GM19463 (cell line): ENCODE data around the gene CETN3.
A peak's percentile ranks its signal among the peaks of the same experiment; 100 is the strongest.
"Not testable (repeated sequence)": the region's sequence is repeated elsewhere in the genome, so short reads cannot be mapped to it uniquely, and the experiment has no call there.

ENCODE experiments used
- ATAC-seq: cut with Tn5 transposase; IDR thresholded peaks from one replicate; pipeline ENCODE4 v1.9.1; 2021; ENCODE audit warnings: mild to moderate bottlenecking, moderate library complexity; ENCODE audit not compliant: unreplicated experiment

CETN3 gene

DNA sequence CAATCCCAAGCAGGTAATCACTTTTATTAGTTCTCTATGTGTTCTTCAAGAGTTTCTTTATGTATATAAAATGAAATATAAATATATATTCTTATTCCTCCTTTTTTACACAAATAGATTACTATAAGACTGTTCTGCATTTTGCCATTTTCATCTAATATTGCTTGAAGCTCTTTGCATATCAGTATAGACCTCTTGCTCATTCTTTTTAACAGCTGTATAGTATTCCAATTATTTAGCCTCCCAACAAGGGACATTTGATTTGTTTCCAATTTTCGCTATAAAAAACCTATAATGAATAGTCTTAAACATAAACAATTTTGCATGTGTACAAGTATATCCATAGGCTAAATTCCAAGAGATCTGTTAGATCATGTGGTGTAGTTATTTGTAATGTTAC is 25.2 kb downstream of the CETN3 start:
- no peak for ATAC-seq

GRCh38 chr5:90383903-90384302 is 25.7 kb downstream of the CETN3 start:
- ATAC-seq = no peak

DNA sequence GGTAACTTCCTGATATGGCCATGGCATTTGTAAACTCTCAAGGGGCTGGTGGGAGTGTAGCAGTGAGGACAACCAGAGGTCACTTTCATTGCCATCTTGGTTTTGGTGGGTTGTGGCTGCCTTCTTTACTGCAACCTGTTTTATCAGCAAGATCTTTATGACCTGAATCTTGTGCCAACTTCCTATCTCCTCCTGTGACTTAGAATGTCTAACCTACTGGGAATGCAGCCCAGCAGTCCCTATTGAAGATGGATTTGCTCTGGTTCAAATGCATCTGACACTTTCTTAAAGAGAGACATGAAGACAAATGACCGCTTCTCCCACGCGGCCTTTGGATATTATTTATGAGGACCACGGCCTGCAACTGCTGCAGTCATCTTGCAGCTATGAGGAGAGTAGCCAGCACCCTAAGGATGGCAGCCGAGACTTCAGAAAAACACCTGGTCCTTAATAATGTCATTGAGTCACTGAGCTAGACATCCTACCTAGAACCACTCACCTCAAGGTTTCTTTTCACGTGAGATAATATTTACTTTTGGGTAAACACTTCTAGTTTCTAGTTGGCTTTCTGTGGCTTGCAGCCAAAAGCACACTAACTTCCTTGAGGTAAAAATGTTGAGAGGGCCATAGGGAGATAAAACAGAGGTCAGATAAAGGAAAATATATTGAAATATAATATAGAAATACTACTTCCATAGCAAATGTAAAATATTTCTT is 28.2 kb downstream of the CETN3 start:
- no peak for ATAC-seq

- ATAC-seq = no peak
Measured at GRCh38 chr5:90379652-90380051, 29.9 kb downstream of the CETN3 start.

DNA sequence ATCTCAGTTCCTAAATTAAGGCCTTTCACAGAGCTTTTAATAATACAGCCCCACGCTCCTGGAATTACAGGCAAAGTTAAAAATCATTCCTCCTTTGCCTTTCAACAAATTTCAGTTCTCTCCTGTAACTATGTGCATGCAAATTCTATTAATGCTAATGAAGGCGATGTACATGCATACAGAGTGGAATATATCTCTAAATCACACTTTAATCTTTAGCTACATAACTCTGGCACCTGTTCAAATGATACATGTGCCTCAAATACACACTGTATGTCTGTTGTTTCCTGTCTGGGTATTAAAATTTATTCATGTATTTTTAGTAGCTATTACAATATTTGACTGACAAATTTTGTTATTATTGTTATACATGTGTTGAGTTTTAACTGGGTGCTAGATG is 30.8 kb downstream of the CETN3 start:
- ATAC-seq = no peak

- ATAC-seq = not testable (repeated sequence)
Measured at GRCh38 chr5:90371269-90371668, 38.3 kb downstream of the CETN3 start.

DNA sequence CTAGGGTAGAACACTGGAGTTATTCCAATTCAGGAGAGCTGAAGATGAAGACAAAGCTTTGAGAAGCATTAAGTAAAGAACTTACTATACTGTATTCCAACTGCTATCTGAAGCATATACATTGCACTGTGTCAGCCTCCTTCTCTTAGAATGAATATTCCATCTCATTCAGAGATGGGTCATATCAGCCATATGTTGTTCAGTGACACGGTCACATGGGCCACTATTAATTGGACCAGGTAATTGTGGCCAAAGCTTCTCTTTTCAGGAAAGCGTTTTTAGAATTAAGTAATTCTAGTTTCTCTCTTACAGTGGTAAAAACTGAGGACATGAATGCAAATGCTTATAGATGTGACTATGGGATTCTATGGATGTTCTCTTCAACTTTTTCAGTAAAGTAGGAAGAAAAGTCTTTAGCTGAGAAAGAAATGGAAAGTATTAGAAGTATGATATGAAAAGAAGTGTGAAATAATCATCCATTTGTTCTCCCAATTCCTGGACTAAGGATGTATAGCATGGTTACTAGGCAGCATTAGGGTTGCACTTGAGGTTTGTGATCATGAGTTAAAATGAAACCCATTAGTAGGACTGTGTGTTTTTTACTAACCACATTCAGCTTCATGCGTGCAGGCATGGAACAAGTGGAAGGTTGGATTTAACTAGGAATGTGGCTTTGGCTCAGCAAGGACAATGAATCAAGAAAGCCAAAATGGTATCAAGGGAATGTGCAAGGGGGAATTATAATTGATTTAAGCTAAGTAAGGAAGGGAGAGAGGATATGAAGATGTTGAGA is 40.9 kb downstream of the CETN3 start:
- peak; percentile 92 for ATAC-seq

- no peak for ATAC-seq
Measured at GRCh38 chr5:90367879-90368278, 41.7 kb downstream of the CETN3 start.

- ATAC-seq = no peak
Measured at GRCh38 chr5:90366948-90367347, 42.6 kb downstream of the CETN3 start.

DNA sequence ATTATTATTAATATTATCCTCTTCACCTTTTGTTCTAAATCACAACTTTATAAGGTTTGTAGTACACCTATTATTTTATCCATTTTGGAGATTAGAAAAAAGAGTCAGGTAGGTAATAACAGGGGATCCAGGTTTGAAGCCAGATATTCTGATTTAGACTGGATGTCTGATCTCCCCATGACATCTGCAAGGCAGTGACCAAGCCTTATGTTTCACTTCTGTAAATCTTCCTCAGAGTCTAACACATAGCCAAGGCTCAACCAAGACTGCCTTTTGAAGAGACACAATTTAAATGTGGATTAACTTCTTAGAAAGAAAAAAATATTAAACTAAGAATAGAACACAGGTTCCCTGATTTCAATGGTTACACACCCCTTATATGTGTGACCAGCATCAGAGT is 44.2 kb downstream of the CETN3 start:
- no peak for ATAC-seq

- ATAC-seq = no peak
Measured at GRCh38 chr5:90359073-90359920, 50.3 kb downstream of the CETN3 start.

DNA sequence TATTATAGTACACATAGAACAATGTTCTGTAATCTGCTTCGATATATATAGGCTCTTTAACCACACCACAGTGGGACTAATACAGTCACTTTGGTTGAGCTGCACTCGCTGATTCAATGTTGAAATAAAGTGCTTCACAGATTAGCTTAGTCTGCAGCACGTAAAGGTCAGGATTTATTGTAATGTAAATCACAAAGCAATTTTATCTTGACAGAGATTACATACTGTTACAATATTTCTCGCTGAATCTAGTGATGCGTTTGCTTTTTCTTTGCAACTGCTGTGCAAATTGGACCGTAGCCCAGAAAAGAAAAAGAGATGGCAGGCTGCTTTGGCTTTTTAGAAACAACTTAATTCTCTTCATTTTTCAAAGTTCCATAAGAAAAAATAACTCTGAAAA is 52.9 kb downstream of the CETN3 start:
- no peak for ATAC-seq

GRCh38 chr5:90356176-90356575 is 53.4 kb downstream of the CETN3 start:
- ATAC-seq = no peak

- no peak for ATAC-seq
Measured at GRCh38 chr5:90355635-90356034, 53.9 kb downstream of the CETN3 start.

GRCh38 chr5:90353254-90353653 is 56.3 kb downstream of the CETN3 start:
- peak; percentile 85 for ATAC-seq

- no peak for ATAC-seq
Measured at GRCh38 chr5:90351101-90351500, 58.5 kb downstream of the CETN3 start.

DNA sequence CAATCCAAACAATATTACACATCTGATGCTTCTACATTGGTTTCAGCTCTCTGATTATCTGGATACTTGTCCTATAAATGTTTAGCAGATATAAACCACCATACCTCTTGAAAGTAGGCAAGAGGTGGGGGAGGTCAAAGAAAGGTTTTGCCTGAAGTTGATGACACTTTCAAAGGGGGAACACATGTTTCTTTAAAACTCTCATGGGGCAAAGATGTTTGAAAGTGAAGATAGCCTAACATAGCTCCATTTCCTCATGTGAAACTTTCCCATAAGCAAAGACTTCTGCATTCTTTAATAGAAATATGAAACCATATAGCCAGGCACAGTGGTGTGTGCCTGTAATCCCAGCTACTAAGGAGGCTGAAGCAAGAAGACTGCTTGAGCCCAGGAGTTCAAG is 62.1 kb downstream of the CETN3 start:
- ATAC-seq = peak; percentile 61

- ATAC-seq = no peak
Measured at GRCh38 chr5:90345684-90346083, 63.9 kb downstream of the CETN3 start.

GRCh38 chr5:90344689-90345088 is 64.9 kb downstream of the CETN3 start:
- no peak for ATAC-seq

DNA sequence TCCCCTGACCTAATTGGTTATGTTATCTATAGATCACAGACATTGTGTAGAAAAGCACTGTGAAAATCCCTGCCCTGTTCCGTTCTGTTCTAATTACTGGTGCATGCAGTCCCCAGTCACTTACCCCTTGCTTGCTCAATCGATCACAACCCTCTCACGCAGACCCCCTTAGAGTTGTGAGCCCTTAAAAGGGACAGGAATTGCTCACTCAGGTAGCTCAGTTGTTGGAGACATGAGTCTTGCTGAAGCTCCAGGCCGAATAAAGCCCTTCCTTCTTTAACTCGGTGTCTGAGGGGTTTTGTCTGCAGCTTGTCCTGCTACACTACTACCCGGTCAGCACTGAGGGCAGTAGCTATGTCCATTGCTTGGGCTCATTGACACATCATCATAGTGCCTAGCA is 65.8 kb downstream of the CETN3 start:
- ATAC-seq = not testable (repeated sequence)

GRCh38 chr5:90342576-90342975 is 67.0 kb downstream of the CETN3 start:
- no peak for ATAC-seq
